GM12878 (cell line): Measurements from ENCODE around the gene CDH4. TPM values are rescaled to one million over a fixed set of nuclear protein-coding genes. Genes with fewer than 3 reads are reported as not detected.

Experiments
- ATAC-seq: fragments of 200-7000 bp; cut with Tn5 transposase; 3 replicates; pipeline ENCODE4 v1.9.1; 2020; ENCODE audit warnings: mild to moderate bottlenecking, moderate library complexity
- BruUV-seq: library from RNA; stranded (reverse); fragments of 400-500 nt; replicated peaks from 2 replicates; lab custom pipeline; 2021; lab: Mats Ljungman, UMichigan
- CTCF ChIA-PET: fragments of 300-600 bp; sonication (Branson Sonifier 250); formaldehyde crosslinking; extraction: SDS; loops from one replicate; lab custom pipeline; 2021; ENCODE audit warnings: inconsistent platforms; lab: Yijun Ruan, JAX
- POLR2A ChIA-PET: fragments of 350-600 bp; formaldehyde crosslinking; extraction: SDS; loops from one replicate; lab custom pipeline; 2021; ENCODE audit warnings: inconsistent platforms; lab: Charles Lee
- RAD21 ChIA-PET: fragments of 300-600 bp; sonication (Branson Sonifier 250); formaldehyde crosslinking; loops from one replicate; lab custom pipeline; 2023; ENCODE audit warnings: antibody characterized with exemption; ENCODE audit not compliant: unreplicated experiment; lab: Charles Lee
- SMC1A ChIA-PET: fragments of 300-600 bp; sonication (Branson Sonifier 250); formaldehyde crosslinking; loops from one replicate; lab custom pipeline; 2023; ENCODE audit not compliant: unreplicated experiment, uncharacterized antibody; lab: Charles Lee
- DNase-seq: peaks from one replicate; pipeline ENCODE4 v3.0.0-alpha.2; 2011; ENCODE audit warnings: low read depth, low spot score
- FAIRE-seq: peaks from 3 replicates; lab custom pipeline; 2011; peaks lifted over from hg19 to GRCh38; lab: Jason Lieb, UNC
- H2AFZ ChIP-seq: 2 replicates; pipeline ENCODE4 v1.6.0; 2011; ENCODE audit warnings: low read depth, low read length, control low read depth; ENCODE audit not compliant: control insufficient read depth
- H3K27ac ChIP-seq: 2 replicates; pipeline ENCODE4 v1.5.1; 2011; ENCODE audit warnings: control low read depth; ENCODE audit not compliant: control insufficient read depth, insufficient read depth
- H3K27me3 ChIP-seq, 2 experiments: replicated peaks in 1 of 2; 2 replicates each; pipeline versions ENCODE4 v1.6.0 to v1.6.1; 2011; ENCODE audit warnings: low read length in 1 of 2; ENCODE audit not compliant: control insufficient read depth in 2 of 2, insufficient read depth in 2 of 2
- H3K36me3 ChIP-seq, 2 experiments: 2 replicates each; pipeline ENCODE4 v1.5.1; 2011; ENCODE audit warnings: low read length in 1 of 2; ENCODE audit not compliant: control insufficient read depth in 2 of 2, insufficient read depth in 2 of 2
- H3K4me1 ChIP-seq: 2 replicates; pipeline ENCODE4 v1.6.1; 2011; ENCODE audit warnings: mild to moderate bottlenecking, low read length, moderate library complexity, mixed read lengths; ENCODE audit not compliant: control insufficient read depth, insufficient read depth
- H3K4me2 ChIP-seq: 2 replicates; pipeline ENCODE4 v1.6.0; 2011; ENCODE audit warnings: control low read depth; ENCODE audit not compliant: control insufficient read depth, insufficient read depth
- H3K4me3 ChIP-seq: fragments of 200-600 bp; sonication (generic); 2 replicates; pipeline ENCODE4 v1.5.1; 2016
- H3K79me2 ChIP-seq: 2 replicates; pipeline ENCODE4 v1.6.0; 2011; ENCODE audit warnings: low read length; ENCODE audit not compliant: control insufficient read depth, insufficient read depth
- H3K9ac ChIP-seq: 2 replicates; pipeline ENCODE4 v1.8.0; 2011; ENCODE audit warnings: low read length, control low read depth, mixed read lengths; ENCODE audit not compliant: control insufficient read depth, insufficient read depth
- H3K9me3 ChIP-seq: replicated peaks from 3 replicates; pipeline ENCODE4 v1.5.1; 2011; ENCODE audit warnings: mild to moderate bottlenecking, low read length; ENCODE audit not compliant: control insufficient read depth, insufficient read depth
- H4K20me1 ChIP-seq: 2 replicates; pipeline ENCODE4 v1.6.0; 2011; ENCODE audit not compliant: control insufficient read depth, insufficient read depth
- BRCA1 ChIP-seq: IDR thresholded peaks from 2 replicates; pipeline ENCODE4 v1.6.1; 2011; ENCODE audit warnings: low read depth, low read length, improper control_type of control experiment
- CBFB ChIP-seq: IDR thresholded peaks from 2 replicates; pipeline ENCODE4 v1.6.1; 2016; ENCODE audit warnings: antibody characterized with exemption, low read depth
- CEBPB ChIP-seq, 2 experiments: fragments of 150-350 bp in 1 of 2; IDR thresholded peaks; 2 replicates each; pipeline ENCODE4 v1.6.1; 2012 to 2014; ENCODE audit warnings: low read depth in 2 of 2, low read length in 2 of 2, borderline replicate concordance in 1 of 2, inconsistent platforms in 1 of 2
- GATAD2B ChIP-seq: fragments of 450-650 bp; conservative IDR thresholded peaks from 2 replicates; pipeline ENCODE4 v1.6.1; 2017; ENCODE audit warnings: low read depth, mild to moderate bottlenecking, moderate library complexity
- KDM1A ChIP-seq: fragments of 200-600 bp; sonication (generic); IDR thresholded peaks from 2 replicates; pipeline ENCODE4 v1.6.1; 2016; ENCODE audit warnings: borderline replicate concordance
- MEF2B ChIP-seq: fragments of 450-650 bp; IDR thresholded peaks from 2 replicates; pipeline ENCODE4 v1.6.1; 2018; ENCODE audit warnings: mild to moderate bottlenecking, moderate library complexity; ENCODE audit not compliant: partially characterized antibody, poor library complexity, severe bottlenecking
- MYB ChIP-seq: fragments of 150-350 bp; IDR thresholded peaks from 2 replicates; pipeline ENCODE4 v1.6.1; 2014; ENCODE audit warnings: mild to moderate bottlenecking, low read depth, low read length, borderline replicate concordance
- NKRF ChIP-seq: fragments of 450-650 bp; conservative IDR thresholded peaks from 2 replicates; pipeline ENCODE4 v1.6.1; 2017; ENCODE audit warnings: mild to moderate bottlenecking, moderate library complexity
- NRF1 ChIP-seq: conservative IDR thresholded peaks from 2 replicates; pipeline ENCODE4 v1.6.1; 2011; ENCODE audit warnings: mild to moderate bottlenecking, low read depth, low read length, improper control_type of control experiment
- PKNOX1 ChIP-seq: fragments of 450-650 bp; IDR thresholded peaks from 2 replicates; pipeline ENCODE4 v1.6.1; 2016; ENCODE audit warnings: mild to moderate bottlenecking
- PML ChIP-seq: IDR thresholded peaks from 2 replicates; pipeline ENCODE4 v1.6.1; 2012; ENCODE audit warnings: low read length, inconsistent platforms
- RAD51 ChIP-seq: fragments of 450-650 bp; IDR thresholded peaks from 2 replicates; pipeline ENCODE4 v1.6.1; 2016; ENCODE audit warnings: moderate library complexity, mild to moderate bottlenecking, inconsistent platforms
- RELA ChIP-seq: fragments of 450-650 bp; IDR thresholded peaks from 2 replicates; pipeline ENCODE4 v1.8.0; 2014; ENCODE audit warnings: borderline replicate concordance; ENCODE audit not compliant: partially characterized antibody
- SRF ChIP-seq, 2 experiments: IDR thresholded peaks; 2 replicates each; pipeline ENCODE4 v1.6.1; 2011; ENCODE audit warnings: low read depth in 2 of 2, low read length in 2 of 2, mild to moderate bottlenecking in 1 of 2, moderate library complexity in 1 of 2
- STAT1 ChIP-seq: fragments of 450-650 bp; conservative IDR thresholded peaks from 2 replicates; pipeline ENCODE4 v1.6.1; 2014; ENCODE audit warnings: antibody characterized with exemption, mild to moderate bottlenecking
- TBL1XR1 ChIP-seq: IDR thresholded peaks from 2 replicates; pipeline ENCODE4 v1.6.1; 2012; ENCODE audit warnings: low read depth, low read length, improper control_type of control experiment
- YY1 ChIP-seq: IDR thresholded peaks from 2 replicates; pipeline ENCODE4 v1.6.1; 2011; ENCODE audit warnings: low read depth, mild to moderate bottlenecking, low read length
- ZBTB33 ChIP-seq: fragments of 450-650 bp; IDR thresholded peaks from 2 replicates; pipeline ENCODE4 v1.6.1; 2017; ENCODE audit warnings: mild to moderate bottlenecking
- ZNF274 ChIP-seq: IDR thresholded peaks from one replicate; pipeline ENCODE4 v1.8.0; 2011; ENCODE audit not compliant: insufficient read length, insufficient read depth
- WGBS: methylation state at CpG from one replicate; pipeline ENCODE4 v1.1.6; 2016; ENCODE audit warnings: low lambda C conversion rate; ENCODE audit not compliant: insufficient replicate concordance, insufficient coverage; ENCODE audit errors: missing lambda C conversion rate; 5-methylcytosine and 5-hydroxymethylcytosine counted together
- in situ Hi-C: fragments of 300-500 bp; cut with MboI; formaldehyde crosslinking; loops from 9 replicates; pipeline ENCODE4 v1.14.3; 2018; ENCODE audit warnings: mixed read lengths
- intact Hi-C: fragments of 100-400 bp; cut with micrococcal nuclease; formaldehyde crosslinking; loops from one replicate; pipeline ENCODE4 v1.14.2; 2022; ENCODE audit not compliant: unreplicated experiment
- polyA plus RNA-seq, 11 experiments: library from polyadenylated mRNA; depleted of rRNA in 4 of 11; unstranded in 6 of 11; stranded (reverse) in 5 of 11; fragments of >200 nt; fragmentation: Nextera tagmentation in 4 of 11; fragmentation: Illumina TruSeq in 1 of 11; extraction: Ambion mirVana in 4 of 11; extraction: Trizol in 1 of 11; gene quantifications; 1 replicate in 1 of 11; 2 replicates in 10 of 11; pipeline versions ENCODE4 v1.2.1 to v1.2.3, GENCODE V29; 2011 to 2016; ENCODE audit warnings: inconsistent platforms in 2 of 11, missing spikeins in 2 of 11, low read depth in 1 of 11
- total RNA-seq, 4 experiments: library from RNA; depleted of rRNA in 3 of 4; stranded (reverse); fragments of >200 nt in 3 of 4; fragmentation: Illumina TruSeq in 1 of 4; extraction: Trizol in 1 of 4; gene quantifications; 2 replicates each; pipeline versions ENCODE4 v1.2.1 to v1.2.3, GENCODE V29; 2013 to 2021

CDH4 gene
- total and polyA plus RNA-seq, 10 of the 15 experiments (the other 5 are each of a cell fraction or from before 2014, with no cell fraction given): not detected

GRCh38 chr20:61539706-61540360, 287.8 kb downstream of the CDH4 start (continued):
- no peak for TF ChIP-seq RELA
- TF ChIP-seq RAD51: no peak
- no peak for TF ChIP-seq BRCA1
- TF ChIP-seq KDM1A: no peak
- no peak for TF ChIP-seq ZNF274
- TF ChIP-seq TBL1XR1: no peak
- no peak for TF ChIP-seq CEBPB (IDR thresholded peaks at IDR 0.05; ENCODE audit: borderline replicate concordance in 1 of 2, low read depth in 2 of 2, low read length in 2 of 2)
- no peak for TF ChIP-seq NKRF

GRCh38 chr20:61541537-61541936, 289.5 kb downstream of the CDH4 start:
- in situ Hi-C loops (no loop called here), intact Hi-C loops (no loop called here)
- no peak for ATAC-seq
- ChIA-PET RAD21 (no interaction called here), SMC1A (no interaction called here), CTCF (no interaction called here), POLR2A (no interaction called here)
- Histone ChIP-seq H3K4me1 (no peaks in the 10 kb centered on the region), H3K4me3 (no peak overlapping the region), H4K20me1 (no peaks in the 10 kb centered on the region), H3K4me2 (no peak overlapping the region), H2AFZ (no peak overlapping the region), H3K9me3 (no peaks in the 10 kb centered on the region; the same call in 2 of the 3 replicates), H3K27me3 (no peaks in the 10 kb centered on the region; a peak in 1 of 4 replicates), H3K9ac (no peak overlapping the region), H3K79me2 (no peaks in the 10 kb centered on the region), H3K27ac (no peak overlapping the region), H3K36me3 (no peaks in the 10 kb centered on the region)
- no peak for FAIRE-seq
- 25% methylated on average over 7 of the region's 7 CpGs for WGBS
- DNase-seq: no peak
- BruUV-seq: no TSS peak
- TF ChIP-seq STAT1 (no peak), CBFB (no peak), SRF (IDR thresholded peaks at IDR 0.05; ENCODE audit: low read depth in 2 of 2, low read length in 2 of 2) (no peak), PML (no peak), PKNOX1 (no peak), GATAD2B (no peak), MYB (no peak), NRF1 (no peak), YY1 (no peak), ZBTB33 (no peak), MEF2B (no peak)
